ENCODE data around the gene ENTPD8. TPM values are rescaled to one million over a fixed set of nuclear protein-coding genes. Genes with fewer than 3 reads are reported as not detected.

The ENTPD8 gene
- total and polyA plus RNA-seq, 10 of the 15 experiments (the other 5 are each of a cell fraction or from before 2014, with no cell fraction given) = not detected

DNA sequence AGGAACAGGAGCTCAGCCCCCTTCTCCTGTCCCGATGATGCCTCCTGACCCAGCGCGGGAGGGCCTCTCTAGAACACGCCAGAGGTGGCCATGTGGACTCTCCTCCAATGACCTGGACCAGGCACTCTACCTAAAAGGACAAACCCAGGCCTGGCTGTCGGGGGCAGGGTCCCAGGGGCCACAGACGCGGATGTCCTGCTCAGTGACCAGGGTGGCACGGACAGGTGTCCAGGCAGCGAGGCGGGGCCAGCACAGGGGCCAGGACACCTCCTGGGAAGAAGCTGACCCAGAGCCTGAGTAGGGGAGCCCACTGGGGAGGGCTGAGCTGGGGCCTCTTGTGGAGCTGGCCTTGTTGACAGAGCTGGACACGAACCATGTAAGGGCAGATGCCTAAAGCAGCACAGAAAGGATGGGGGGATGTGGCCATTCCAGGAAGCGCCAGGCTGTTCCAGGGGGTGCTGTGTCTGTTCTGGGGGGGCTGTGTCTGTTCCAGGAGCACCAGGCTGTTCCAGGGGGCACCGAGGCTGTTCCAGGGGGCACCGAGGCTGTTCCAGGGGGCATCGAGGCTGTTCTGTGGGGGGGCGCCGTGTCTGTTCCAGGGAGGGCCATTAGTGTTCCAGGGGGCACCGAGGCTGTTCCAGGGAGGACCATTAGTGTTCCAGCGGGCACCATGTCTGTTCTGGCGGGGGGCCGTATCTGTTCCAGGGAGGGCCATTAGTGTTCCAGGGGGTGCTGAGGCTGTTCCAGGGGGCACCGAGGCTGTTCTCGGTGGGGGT lies 48.7 kb downstream of the ENTPD8 start (continued):
- no peak for TF ChIP-seq EGR1 (IDR thresholded peaks at IDR 0.05; ENCODE audit: borderline replicate concordance in 1 of 2, low read depth in 2 of 2, low read length in 2 of 2)

DNA sequence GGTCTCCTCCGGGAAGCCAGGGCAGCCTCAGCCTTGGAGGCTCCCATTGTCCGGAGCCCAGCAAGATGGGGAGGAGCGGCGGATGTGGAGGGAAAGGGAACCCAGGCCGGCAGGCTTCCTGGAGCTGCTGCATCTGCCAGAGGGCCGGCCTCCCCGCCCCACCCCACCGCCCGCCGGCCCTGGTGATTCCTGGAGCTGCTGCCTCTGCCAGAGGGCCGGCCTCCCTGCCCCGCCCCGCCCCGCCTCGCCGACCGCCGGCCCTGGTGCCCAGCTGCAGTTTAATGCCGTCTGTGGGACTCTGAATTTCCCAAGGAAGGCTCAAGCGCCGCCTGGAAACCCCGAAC lies 49.8 kb downstream of the ENTPD8 start:
- ChIA-PET POLR2A (no interaction called here), SMC1A (ENCODE audit: uncharacterized antibody, unreplicated experiment) (no interaction called here), CTCF (no interaction called here), RAD21 (ENCODE audit: unreplicated experiment) (no interaction called here)
- no peaks in the 10 kb centered on the region for H3K27me3 ChIP-seq (replicated peaks in 1 of 2; ENCODE audit: control insufficient read depth in 2 of 2, insufficient read depth in 2 of 2, low read length in 1 of 2)
- H3K4me2 ChIP-seq (ENCODE audit: control insufficient read depth, insufficient read depth) = no peak overlapping the region
- H2AFZ ChIP-seq (ENCODE audit: control insufficient read depth, low read depth, low read length) = no peak overlapping the region
- no peaks in the 10 kb centered on the region; a peak in 1 of 4 replicates for H3K36me3 ChIP-seq (ENCODE audit: control insufficient read depth in 2 of 2, insufficient read depth in 2 of 2, low read length in 1 of 2)
- no peaks in the 10 kb centered on the region for H3K4me1 ChIP-seq (ENCODE audit: control insufficient read depth, insufficient read depth, low read length)
- DNase-seq (ENCODE audit: low read depth, low spot score) = no peak
- no peak for ATAC-seq
- H3K79me2 ChIP-seq (ENCODE audit: control insufficient read depth, insufficient read depth, low read length) = no peaks in the 10 kb centered on the region
- TF ChIP-seq STAT3 (IDR thresholded peaks at IDR 0.05; ENCODE audit: low read depth, low read length) = no peak
- no peak for TF ChIP-seq JUND (IDR thresholded peaks at IDR 0.05; ENCODE audit: low read depth, low read length)
- WGBS (ENCODE audit: insufficient coverage, insufficient replicate concordance, low lambda C conversion rate, missing lambda C conversion rate) = 65% methylated on average over 16 of the region's 22 CpGs
- H3K9me3 ChIP-seq (replicated peaks; ENCODE audit: control insufficient read depth, insufficient read depth, low read length) = peaks cover 2% of the 10 kb centered on the region; the same call in 1 of the 3 replicates
- no peak overlapping the region for H3K9ac ChIP-seq (ENCODE audit: control insufficient read depth, insufficient read depth, low read length)
- H4K20me1 ChIP-seq (ENCODE audit: control insufficient read depth, insufficient read depth) = no peaks in the 10 kb centered on the region
- in situ Hi-C loops (cut with MboI) = no loop called here
- BruUV-seq (replicated peaks) = no TSS peak
- intact Hi-C loops (cut with micrococcal nuclease; ENCODE audit: unreplicated experiment) = no loop called here
- no peak overlapping the region for H3K27ac ChIP-seq (ENCODE audit: control insufficient read depth, insufficient read depth)
- no peak overlapping the region for H3K4me3 ChIP-seq
- no peak for FAIRE-seq
